CD4-positive, alpha-beta memory T cell (primary cell): ENCODE measurements around the gene LRTM1. TPM values are rescaled to one million over a fixed set of nuclear protein-coding genes. Genes with fewer than 3 reads are reported as not detected.

Source experiments
- CTCF ChIA-PET: fragments of 350-600 bp; sonication (Branson Sonifier 250); formaldehyde crosslinking; loops from one replicate; lab custom pipeline; 2021; ENCODE audit warnings: inconsistent platforms; ENCODE audit not compliant: partially characterized antibody; lab: Charles Lee
- POLR2A ChIA-PET: fragments of 350-600 bp; sonication (Branson Sonifier 250); formaldehyde crosslinking; loops from one replicate; lab custom pipeline; 2021; ENCODE audit not compliant: partially characterized antibody; lab: Charles Lee
- DNase-seq, 5 donors: peaks; one replicate each; pipeline versions ENCODE4 v3.0.0 to v3.0.0-alpha.2; 2020 to 2022; ENCODE audit warnings: mixed read lengths in 1 of 5
- H3K27ac ChIP-seq: one replicate; pipeline ENCODE4 v1.7.0; 2013; ENCODE audit warnings: low read depth, low read length
- H3K27me3 ChIP-seq: 2 replicates; pipeline ENCODE4 v1.7.0; 2013; ENCODE audit warnings: mild to moderate bottlenecking, low read length, moderate library complexity; ENCODE audit not compliant: insufficient read depth
- H3K36me3 ChIP-seq: 2 replicates; pipeline ENCODE4 v1.7.0; 2013; ENCODE audit warnings: mild to moderate bottlenecking, low read length, moderate library complexity; ENCODE audit not compliant: insufficient read depth
- H3K4me1 ChIP-seq: 2 replicates; pipeline ENCODE4 v1.7.0; 2013; ENCODE audit warnings: mild to moderate bottlenecking, low read length, moderate library complexity; ENCODE audit not compliant: insufficient read depth
- H3K4me3 ChIP-seq, 2 donors: one replicate each; pipeline ENCODE4 v1.7.0; 2013; ENCODE audit warnings: low read length in 2 of 2, mild to moderate bottlenecking in 1 of 2
- H3K9me3 ChIP-seq, 2 donors: one replicate each; pipeline ENCODE4 v1.7.0; 2013; ENCODE audit warnings: low read length in 2 of 2, control low read depth in 1 of 2; ENCODE audit not compliant: control insufficient read depth in 1 of 2
- H3K27ac Mint-ChIP-seq, 7 donors: one replicate each; pipeline ENCODE4 v1.8.0; 2020 to 2021; ENCODE audit warnings: mixed read lengths in 7 of 7, mild to moderate bottlenecking in 6 of 7, inconsistent platforms in 3 of 7, moderate library complexity in 3 of 7
- H3K27me3 Mint-ChIP-seq, 2 donors: one replicate each; pipeline ENCODE4 v1.8.0; 2020 to 2021; ENCODE audit warnings: mixed read lengths in 2 of 2
- H3K36me3 Mint-ChIP-seq, 2 donors: one replicate each; pipeline ENCODE4 v1.8.0; 2020 to 2021; ENCODE audit warnings: mixed read lengths in 2 of 2, inconsistent platforms in 1 of 2, mild to moderate bottlenecking in 1 of 2
- H3K4me1 Mint-ChIP-seq, 4 donors: one replicate each; pipeline ENCODE4 v1.8.0; 2020 to 2021; ENCODE audit warnings: mixed read lengths in 4 of 4, mild to moderate bottlenecking in 1 of 4
- H3K4me3 Mint-ChIP-seq, 8 donors: one replicate each; pipeline ENCODE4 v1.8.0; 2020 to 2021; ENCODE audit warnings: mixed read lengths in 8 of 8, mild to moderate bottlenecking in 7 of 8, moderate library complexity in 6 of 8, inconsistent platforms in 3 of 8
- H3K9me3 Mint-ChIP-seq, 8 donors: one replicate each; pipeline ENCODE4 v1.8.0; 2020 to 2021; ENCODE audit warnings: mixed read lengths in 8 of 8, mild to moderate bottlenecking in 5 of 8, inconsistent platforms in 3 of 8, moderate library complexity in 1 of 8
- intact Hi-C: fragments of 100-400 bp; cut with micrococcal nuclease; formaldehyde crosslinking; loops from one replicate; pipeline ENCODE4 v1.15.1; 2023
- polyA plus RNA-seq, 2 donors: library from polyadenylated mRNA; unstranded; fragments of 300-500 nt; fragmentation: Illumina TruSeq; gene quantifications; one replicate each; pipeline ENCODE4 v1.2.3, GENCODE V29; 2021
- total RNA-seq, 2 experiments: library from RNA; stranded (reverse); gene quantifications; one replicate each; pipeline ENCODE4 v1.2.3, GENCODE V29; 2021

Gene LRTM1
- total and polyA plus RNA-seq, 4 experiments from 2014 or later, result not detected

DNA sequence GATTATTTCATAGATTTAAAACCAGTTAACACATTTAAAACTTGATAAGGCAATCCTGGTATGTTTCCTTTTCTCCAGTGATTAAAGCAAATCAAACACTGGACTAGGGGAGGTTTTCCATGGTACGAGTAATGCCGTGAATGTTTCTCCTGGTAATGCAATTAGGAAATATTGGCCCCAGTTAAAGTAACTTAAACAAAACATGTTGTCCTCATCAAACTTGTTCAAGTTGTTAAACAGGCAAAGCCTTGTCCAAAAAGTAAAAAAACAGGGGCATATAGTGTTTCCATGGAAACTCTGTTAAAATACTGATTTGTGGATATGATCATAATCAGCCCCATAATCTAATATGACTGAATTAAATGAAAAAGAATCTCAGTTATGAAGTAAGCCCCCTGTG lies 13.1 kb upstream of the LRTM1 start:
- H3K27ac Mint-ChIP-seq, result no peak overlapping the region
- Histone ChIP-seq H3K9me3 (no peaks in the 10 kb centered on the region), H3K27ac (no peak overlapping the region), H3K4me3 (no peak overlapping the region), H3K27me3 (no peaks in the 10 kb centered on the region), H3K4me1 (no peaks in the 10 kb centered on the region), H3K36me3 (no peaks in the 10 kb centered on the region)
- H3K9me3 Mint-ChIP-seq, result peaks cover 0 to 4% (median 0%) of the 10 kb centered on the region in 8 donors
- no peaks in the 10 kb centered on the region for H3K4me1 Mint-ChIP-seq
- H3K4me3 Mint-ChIP-seq, result no peak overlapping the region
- no peaks in the 10 kb centered on the region for H3K27me3 Mint-ChIP-seq
- ChIA-PET POLR2A (no interaction called here), CTCF (no interaction called here)
- intact Hi-C loops, result no loop called here
- no peak for DNase-seq
- H3K36me3 Mint-ChIP-seq, result no peaks in the 10 kb centered on the region

GRCh38 chr3:54939557-54940300 lies 11.9 kb upstream of the LRTM1 start:
- Mint-ChIP-seq H3K9me3 (peaks cover 0 to 4% (median 0%) of the 10 kb centered on the region in 8 donors), H3K27me3 (no peaks in the 10 kb centered on the region), H3K27ac (no peak overlapping the region), H3K4me3 (no peak overlapping the region), H3K36me3 (no peaks in the 10 kb centered on the region), H3K4me1 (no peaks in the 10 kb centered on the region)
- Histone ChIP-seq H3K27ac (no peak overlapping the region), H3K27me3 (no peaks in the 10 kb centered on the region), H3K36me3 (no peaks in the 10 kb centered on the region), H3K4me1 (no peaks in the 10 kb centered on the region), H3K4me3 (no peak overlapping the region), H3K9me3 (no peaks in the 10 kb centered on the region)
- POLR2A ChIA-PET, result no interaction called here
- intact Hi-C loops, result no loop called here
- CTCF ChIA-PET, result no interaction called here
- DNase-seq, result no peak

GRCh38 chr3:54936561-54936960 lies 8.7 kb upstream of the LRTM1 start:
- peaks cover 0 to 4% (median 0%) of the 10 kb centered on the region in 8 donors for H3K9me3 Mint-ChIP-seq
- intact Hi-C loops, result no loop called here
- POLR2A ChIA-PET, result no interaction called here

GRCh38 chr3:54935869-54936268 lies 8.0 kb upstream of the LRTM1 start:
- H3K9me3 Mint-ChIP-seq, result peaks cover 0 to 4% (median 0%) of the 10 kb centered on the region in 8 donors
- Histone ChIP-seq H3K4me1 (no peaks in the 10 kb centered on the region), H3K27me3 (no peaks in the 10 kb centered on the region), H3K27ac (no peak overlapping the region), H3K4me3 (no peak overlapping the region), H3K9me3 (no peaks in the 10 kb centered on the region), H3K36me3 (no peaks in the 10 kb centered on the region)
- ChIA-PET CTCF (no interaction called here), POLR2A (no interaction called here)
- intact Hi-C loops, result no loop called here
- no peak for DNase-seq
- H3K4me1 Mint-ChIP-seq, result no peaks in the 10 kb centered on the region
- H3K27ac Mint-ChIP-seq, result no peak overlapping the region
- H3K4me3 Mint-ChIP-seq, result no peak overlapping the region
- H3K36me3 Mint-ChIP-seq, result no peaks in the 10 kb centered on the region
- no peaks in the 10 kb centered on the region for H3K27me3 Mint-ChIP-seq

More at GRCh38 chr3:54936561-54936960, 8.7 kb upstream of the LRTM1 start:
- H3K36me3 ChIP-seq, result no peaks in the 10 kb centered on the region
- Mint-ChIP-seq H3K27me3 (no peaks in the 10 kb centered on the region), H3K4me3 (no peak overlapping the region), H3K4me1 (no peaks in the 10 kb centered on the region), H3K36me3 (no peaks in the 10 kb centered on the region), H3K27ac (no peak overlapping the region)
- H3K4me3 ChIP-seq, result no peak overlapping the region
- no peaks in the 10 kb centered on the region for H3K27me3 ChIP-seq
- CTCF ChIA-PET, result no interaction called here
- no peak for DNase-seq
- H3K27ac ChIP-seq, result no peak overlapping the region
- H3K9me3 ChIP-seq, result no peaks in the 10 kb centered on the region
- no peaks in the 10 kb centered on the region for H3K4me1 ChIP-seq

DNA sequence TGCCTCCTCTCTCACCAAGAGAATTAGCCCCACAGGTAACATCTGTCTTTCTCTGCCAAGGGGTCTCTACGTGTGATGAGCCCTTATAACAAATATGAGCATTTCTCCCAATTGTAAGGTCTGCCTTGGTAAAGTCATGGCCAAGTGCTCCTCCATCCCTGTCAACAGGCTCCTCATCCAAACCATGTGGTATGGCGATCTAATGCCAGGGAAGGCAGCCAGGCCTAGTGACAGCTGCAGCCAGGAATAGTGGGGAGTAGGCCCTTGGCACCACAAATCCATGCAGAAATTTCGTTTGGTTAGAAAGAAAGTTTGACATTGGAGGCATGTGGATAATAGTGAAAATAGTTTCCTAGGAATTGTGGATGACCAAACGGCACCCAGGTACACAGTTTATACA lies 4.7 kb upstream of the LRTM1 start:
- no peaks in the 10 kb centered on the region for H3K36me3 Mint-ChIP-seq
- ChIA-PET CTCF (no interaction called here), POLR2A (no interaction called here)
- no peaks in the 10 kb centered on the region for H3K27me3 ChIP-seq
- no peak overlapping the region for H3K4me3 Mint-ChIP-seq
- no peaks in the 10 kb centered on the region for H3K36me3 ChIP-seq
- no peak overlapping the region for H3K27ac ChIP-seq
- H3K4me1 ChIP-seq, result no peaks in the 10 kb centered on the region
- no peaks in the 10 kb centered on the region for H3K9me3 ChIP-seq
- H3K27me3 Mint-ChIP-seq, result no peaks in the 10 kb centered on the region
- no peak overlapping the region for H3K27ac Mint-ChIP-seq
- intact Hi-C loops, result no loop called here
- no peak overlapping the region for H3K4me3 ChIP-seq
- DNase-seq, result no peak
- no peaks in the 10 kb centered on the region for H3K4me1 Mint-ChIP-seq
- peaks cover 0 to 2% (median 0%) of the 10 kb centered on the region in 8 donors for H3K9me3 Mint-ChIP-seq

GRCh38 chr3:54931182-54931581 lies 3.3 kb upstream of the LRTM1 start:
- Histone ChIP-seq H3K36me3 (no peaks in the 10 kb centered on the region), H3K4me1 (no peaks in the 10 kb centered on the region), H3K27me3 (no peaks in the 10 kb centered on the region), H3K9me3 (no peaks in the 10 kb centered on the region), H3K4me3 (no peak overlapping the region), H3K27ac (no peak overlapping the region)
- POLR2A ChIA-PET, result no interaction called here
- Mint-ChIP-seq H3K9me3 (peaks cover 0 to 2% (median 0%) of the 10 kb centered on the region in 8 donors), H3K36me3 (no peaks in the 10 kb centered on the region), H3K27me3 (no peaks in the 10 kb centered on the region), H3K27ac (no peak overlapping the region), H3K4me3 (no peak overlapping the region), H3K4me1 (no peaks in the 10 kb centered on the region)
- DNase-seq, result no peak
- intact Hi-C loops, result no loop called here
- CTCF ChIA-PET, result no interaction called here

DNA sequence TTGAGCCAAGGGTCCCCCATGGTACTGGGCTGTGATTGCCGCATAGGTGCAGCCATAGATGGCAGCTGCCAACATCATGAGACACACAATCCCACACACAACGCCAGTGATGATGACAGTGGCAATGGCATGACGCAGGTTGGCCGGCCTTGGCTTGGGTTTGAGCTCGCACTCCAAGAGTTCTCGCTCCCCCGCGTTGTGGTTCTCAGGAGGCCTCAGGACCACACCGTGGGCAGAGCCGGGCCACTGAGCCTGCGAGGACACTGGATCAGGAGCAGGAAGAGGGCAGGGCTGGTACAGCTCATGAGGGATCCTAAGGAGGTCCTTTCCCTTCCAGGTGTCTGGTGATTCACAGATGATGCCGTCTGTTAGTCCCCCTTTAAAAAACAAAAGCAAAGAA lies 9.3 kb downstream of the LRTM1 start:
- no peaks in the 10 kb centered on the region for H3K27me3 Mint-ChIP-seq
- H3K36me3 ChIP-seq, result no peaks in the 10 kb centered on the region
- H3K4me1 ChIP-seq, result no peaks in the 10 kb centered on the region
- DNase-seq, result no peak
- CTCF ChIA-PET, result no interaction called here
- H3K9me3 Mint-ChIP-seq, result peaks cover 0 to 20% (median 0%) of the 10 kb centered on the region in 8 donors
- POLR2A ChIA-PET, result no interaction called here
- H3K9me3 ChIP-seq, result no peaks in the 10 kb centered on the region
- no peak overlapping the region for H3K4me3 ChIP-seq
- H3K4me3 Mint-ChIP-seq, result no peak overlapping the region
- H3K27ac ChIP-seq, result no peak overlapping the region
- intact Hi-C loops, result no loop called here
- H3K4me1 Mint-ChIP-seq, result no peaks in the 10 kb centered on the region
- no peaks in the 10 kb centered on the region for H3K27me3 ChIP-seq
- no peak overlapping the region for H3K27ac Mint-ChIP-seq
- no peaks in the 10 kb centered on the region for H3K36me3 Mint-ChIP-seq
